SKM-1 (cell line): ENCODE measurements around the gene ATP2A1.
A peak's percentile ranks its signal among the peaks of the same experiment; 100 is the strongest.

ENCODE experiments used
- DNase-seq: peaks from one replicate; lab custom pipeline; 2025; ENCODE audit not compliant: unreplicated experiment; lab: John Stamatoyannopoulos, UW

Gene ATP2A1

GRCh38 chr16:28878083-28878926 lies at the start of gene ATP2A1:
ATP2A1 (plus strand) TSS chr16:28878488; CDS start chr16:28878672, 184 bp downstream.
- no peak for DNase-seq

GRCh38 chr16:28829747-28830146 lies 48.5 kb upstream of the ATP2A1 start:
- DNase-seq: no peak

- no peak for DNase-seq
Measured at GRCh38 chr16:28830531-28830930, 47.8 kb upstream of the ATP2A1 start.

GRCh38 chr16:28834349-28834748 lies 43.9 kb upstream of the ATP2A1 start:
- DNase-seq: no peak

GRCh38 chr16:28834873-28835863 lies 43.1 kb upstream of the ATP2A1 start:
- DNase-seq: no peak

- DNase-seq: no peak
Measured at GRCh38 chr16:28835864-28836760, 42.2 kb upstream of the ATP2A1 start.

GRCh38 chr16:28836761-28837064 lies 41.6 kb upstream of the ATP2A1 start:
- DNase-seq: no peak

GRCh38 chr16:28837672-28838557 lies 40.4 kb upstream of the ATP2A1 start:
- no peak for DNase-seq

GRCh38 chr16:28838558-28838918 lies 39.8 kb upstream of the ATP2A1 start:
- DNase-seq: no peak

- no peak for DNase-seq
Measured at GRCh38 chr16:28839004-28839639, 39.2 kb upstream of the ATP2A1 start.

GRCh38 chr16:28839899-28840298 lies 38.4 kb upstream of the ATP2A1 start:
- no peak for DNase-seq

- DNase-seq: no peak
Measured at GRCh38 chr16:28842696-28843095, 35.6 kb upstream of the ATP2A1 start.

GRCh38 chr16:28843766-28844165 lies 34.5 kb upstream of the ATP2A1 start:
- no peak for DNase-seq

- no peak for DNase-seq
Measured at GRCh38 chr16:28844226-28844885, 33.9 kb upstream of the ATP2A1 start.

- peak; percentile 12 for DNase-seq
Measured at GRCh38 chr16:28845293-28845692, 33.0 kb upstream of the ATP2A1 start.

GRCh38 chr16:28845761-28846079 lies 32.6 kb upstream of the ATP2A1 start:
- no peak for DNase-seq

GRCh38 chr16:28846080-28846932 lies 32.0 kb upstream of the ATP2A1 start, which contains the start of gene TUFM:
TUFM (minus strand) TSS chr16:28846348; CDS start chr16:28846269, 79 bp downstream.
- peak; percentile 96 for DNase-seq

- DNase-seq: no peak
Measured at GRCh38 chr16:28846933-28847273, 31.4 kb upstream of the ATP2A1 start.
